H7 (cell line): ENCODE results near the gene DAPK2. TPM values are rescaled to one million over a fixed set of nuclear protein-coding genes. Genes with fewer than 3 reads are reported as not detected.
"Not testable (repeated sequence)": the region's sequence is repeated elsewhere in the genome, so short reads cannot be mapped to it uniquely, and the experiment has no call there.

ENCODE experiments used
- DNase-seq: peaks from one replicate; pipeline ENCODE4 v3.0.0; 2012
- H3K27me3 ChIP-seq: 2 replicates; pipeline ENCODE4 v1.6.0; 2011; ENCODE audit warnings: mild to moderate bottlenecking, low read length; ENCODE audit not compliant: control insufficient read depth, insufficient read depth
- H3K36me3 ChIP-seq: replicated peaks from 2 replicates; pipeline ENCODE4 v1.5.1; 2011; ENCODE audit warnings: low read length; ENCODE audit not compliant: control insufficient read depth, insufficient read depth
- H3K4me3 ChIP-seq: 2 replicates; pipeline ENCODE4 v1.5.1; 2011; ENCODE audit warnings: low read depth, mild to moderate bottlenecking, control low read depth, low read length, moderate library complexity; ENCODE audit not compliant: insufficient read depth
- total RNA-seq: library from RNA; depleted of rRNA; stranded (reverse); fragments of >200 nt; shearing (Covaris generic); gene quantifications from 2 replicates; pipeline ENCODE4 v1.2.3, GENCODE V29; 2014

Gene DAPK2
- total RNA-seq, 1 experiment from 2014 or later = 1.9 TPM

DNA sequence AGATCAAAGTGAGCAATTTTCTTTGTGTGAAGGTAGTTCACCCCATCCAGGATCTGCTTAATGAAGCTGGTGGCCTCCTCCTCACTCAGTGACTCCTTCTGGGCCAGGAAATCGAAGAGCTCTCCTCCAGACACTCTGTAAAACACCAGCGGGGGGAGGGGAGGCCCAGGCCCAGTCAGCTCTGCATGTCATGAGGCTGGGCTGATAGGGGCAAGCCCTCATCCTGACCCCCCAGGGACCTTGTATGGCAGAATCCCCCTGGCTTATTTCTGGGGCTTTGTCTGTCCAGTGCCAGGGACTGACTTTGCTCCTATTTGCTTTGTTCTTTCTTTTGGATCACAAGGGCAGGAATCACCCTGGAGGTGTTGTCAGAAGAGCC is 74.9 kb downstream of the DAPK2 start:
- no peaks in the 10 kb centered on the region for H3K36me3 ChIP-seq
- H3K27me3 ChIP-seq = no peaks in the 10 kb centered on the region
- no peak for DNase-seq
- no peak overlapping the region for H3K4me3 ChIP-seq

- Histone ChIP-seq H3K27me3 (no peaks in the 10 kb centered on the region), H3K36me3 (no peaks in the 10 kb centered on the region), H3K4me3 (no peak overlapping the region)
- no peak for DNase-seq
Measured at GRCh38 chr15:63970621-63971426, 75.5 kb downstream of the DAPK2 start.

DNA sequence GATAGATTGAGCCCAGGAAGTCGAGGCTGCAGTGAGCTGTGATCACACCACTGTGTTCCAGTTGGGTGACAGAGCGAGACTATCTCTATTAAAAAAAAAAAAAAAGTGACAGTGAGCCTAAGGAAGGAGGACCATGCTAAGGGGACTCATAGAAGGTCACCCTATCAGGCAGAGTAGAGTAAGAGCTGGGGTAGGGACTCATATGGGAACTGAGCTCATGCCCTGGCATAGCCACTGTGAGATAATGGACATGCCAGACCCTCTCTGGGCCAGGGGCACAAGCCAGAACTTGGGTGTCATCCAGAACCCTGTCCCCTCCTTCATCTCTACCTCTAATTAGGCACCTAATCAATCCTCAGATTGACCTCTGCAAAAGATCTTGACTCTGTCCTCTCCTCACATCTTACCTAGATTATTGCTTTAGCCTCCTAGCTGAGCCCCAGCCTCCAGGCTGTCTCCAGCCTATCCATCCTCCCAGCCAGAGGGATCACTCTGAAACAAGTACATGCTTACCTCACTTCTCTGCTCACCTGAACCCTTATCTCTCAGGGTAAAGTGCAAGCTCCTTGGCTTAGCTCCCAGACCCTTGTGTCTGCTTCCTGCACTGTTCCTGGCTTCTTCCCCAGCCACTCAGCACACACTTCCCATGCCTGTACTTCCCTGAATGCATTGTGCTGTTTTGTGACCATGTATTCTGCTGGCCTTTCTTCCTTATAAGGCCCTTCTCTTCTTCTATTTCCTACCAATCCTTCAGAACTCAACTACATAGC is 76.4 kb downstream of the DAPK2 start:
- DNase-seq = no peak

DNA sequence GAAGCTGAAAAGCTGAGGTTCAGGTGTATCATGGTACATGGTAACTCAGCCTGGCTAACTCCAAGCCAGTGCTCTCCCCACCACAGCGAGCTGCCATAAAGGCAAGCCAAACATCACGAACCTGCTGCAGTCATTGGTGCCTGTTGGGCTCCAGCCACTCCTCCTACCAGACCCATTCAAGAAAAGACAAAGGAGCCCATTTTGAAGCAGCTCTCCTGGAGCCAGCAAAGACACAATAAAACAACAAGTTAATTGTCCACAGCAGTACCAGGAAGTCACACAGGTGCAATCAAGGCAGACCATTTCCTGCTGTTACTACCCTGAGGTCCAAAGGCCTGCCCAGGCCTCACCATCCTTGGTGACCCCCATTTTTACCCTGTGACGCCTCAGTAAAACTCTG is 77.6 kb downstream of the DAPK2 start:
- Histone ChIP-seq H3K27me3 (no peaks in the 10 kb centered on the region), H3K36me3 (no peaks in the 10 kb centered on the region)
- no peak for DNase-seq

More for the DNA sequence above, 76.4 kb downstream of the DAPK2 start:
- no peaks in the 10 kb centered on the region for H3K27me3 ChIP-seq
- H3K4me3 ChIP-seq = no peak overlapping the region
- H3K36me3 ChIP-seq = no peaks in the 10 kb centered on the region

GRCh38 chr15:63968122-63968524 is 78.2 kb downstream of the DAPK2 start:
- DNase-seq = no peak
- Histone ChIP-seq H3K27me3 (no peaks in the 10 kb centered on the region), H3K4me3 (no peak overlapping the region), H3K36me3 (no peaks in the 10 kb centered on the region)

More for the DNA sequence above, 77.6 kb downstream of the DAPK2 start:
- H3K4me3 ChIP-seq = no peak overlapping the region

DNA sequence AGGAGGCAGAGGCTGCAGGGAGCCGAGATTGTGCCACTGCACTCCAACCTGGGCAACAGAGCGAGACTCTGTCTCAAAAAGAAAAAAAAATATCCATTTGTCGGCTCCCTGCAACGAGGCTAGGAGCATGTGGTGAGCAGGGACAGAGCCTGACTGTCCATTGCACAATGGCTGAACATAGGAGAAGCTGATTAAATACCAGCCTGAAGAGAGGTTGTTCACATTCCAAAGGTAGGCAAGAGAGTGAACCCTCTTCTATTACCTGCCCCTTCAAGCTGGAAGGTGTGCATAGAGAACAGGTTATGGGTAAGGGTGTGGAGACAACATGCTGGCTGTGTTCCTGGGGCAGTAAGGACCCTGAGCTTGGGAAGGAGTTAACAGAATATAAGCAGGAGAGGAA is 78.7 kb downstream of the DAPK2 start:
- no peaks in the 10 kb centered on the region for H3K36me3 ChIP-seq
- no peak overlapping the region for H3K4me3 ChIP-seq
- H3K27me3 ChIP-seq = no peaks in the 10 kb centered on the region
- DNase-seq = no peak

DNA sequence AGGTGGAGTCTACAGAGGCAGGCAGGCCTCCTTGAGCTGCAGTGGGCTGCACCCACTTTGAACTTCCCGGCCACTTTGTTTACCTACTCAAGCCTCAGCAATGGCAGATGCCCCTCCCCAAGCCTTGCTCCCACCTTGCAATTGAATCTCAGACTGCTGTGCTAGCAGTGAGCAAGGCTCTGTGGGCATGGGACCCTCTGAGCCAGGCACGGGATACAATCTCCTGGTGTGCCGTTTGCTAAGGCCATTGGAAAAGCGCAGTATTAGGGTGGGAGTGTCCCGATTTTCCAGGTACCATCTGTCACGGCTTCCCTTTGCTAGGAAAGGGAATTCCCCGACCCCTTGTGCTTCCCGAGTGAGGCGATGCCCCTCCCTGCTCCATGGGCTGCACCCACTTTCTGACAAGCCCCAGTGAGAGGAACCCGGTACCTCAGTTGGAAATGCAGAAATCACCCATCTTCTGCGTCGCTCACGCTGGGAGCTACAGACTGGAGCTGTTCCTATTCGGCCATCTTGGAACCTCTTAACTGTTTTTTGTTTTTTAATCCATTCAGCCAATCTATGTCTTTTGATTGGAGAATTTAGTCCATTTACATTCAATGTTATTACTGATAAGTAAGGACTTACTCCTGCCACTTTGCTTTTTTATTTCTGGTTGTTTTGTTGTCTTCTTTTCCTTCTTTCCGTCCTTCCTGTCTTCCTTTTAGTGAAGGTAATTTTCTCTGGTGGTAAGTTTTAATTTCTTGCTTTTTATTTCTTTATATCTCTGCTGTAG is 83.2 kb downstream of the DAPK2 start:
- H3K27me3 ChIP-seq, H3K4me3 ChIP-seq, H3K36me3 ChIP-seq, DNase-seq: not testable (repeated sequence)

- Histone ChIP-seq H3K27me3 (no peaks in the 10 kb centered on the region), H3K4me3 (no peak overlapping the region), H3K36me3 (no peaks in the 10 kb centered on the region)
- DNase-seq = no peak
Measured at GRCh38 chr15:63953524-63953923, 92.8 kb downstream of the DAPK2 start.

DNA sequence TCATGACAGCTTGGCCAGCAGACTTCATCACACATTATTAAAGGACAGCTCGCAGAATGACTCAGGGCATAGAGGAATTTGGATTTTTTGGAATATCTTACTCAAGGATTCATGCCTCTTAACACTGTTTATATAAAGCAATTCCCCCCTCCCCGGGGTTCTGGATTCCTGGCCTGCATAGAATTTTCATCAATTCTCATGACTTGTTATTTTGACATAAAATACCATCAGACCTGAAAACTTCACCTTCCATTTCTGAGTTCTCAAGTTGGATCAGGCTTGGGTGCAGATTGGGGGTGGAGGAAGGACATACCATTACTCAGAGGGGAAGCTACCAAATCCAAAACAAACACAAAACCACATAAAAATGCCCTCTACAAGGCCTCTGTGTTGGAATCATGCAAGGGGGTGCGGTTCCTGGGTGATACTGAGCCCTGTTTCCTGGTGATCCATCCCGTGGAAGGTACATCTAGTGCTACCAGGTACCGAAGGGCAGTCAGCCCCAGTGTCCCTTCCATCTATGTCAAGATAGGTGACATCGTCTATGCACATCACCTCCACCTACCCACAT is 95.3 kb downstream of the DAPK2 start:
- Histone ChIP-seq H3K36me3 (no peaks in the 10 kb centered on the region), H3K27me3 (no peaks in the 10 kb centered on the region), H3K4me3 (no peak overlapping the region)
- DNase-seq = no peak

- no peak overlapping the region for H3K4me3 ChIP-seq
- no peaks in the 10 kb centered on the region for H3K27me3 ChIP-seq
- no peak for DNase-seq
- H3K36me3 ChIP-seq = no peaks in the 10 kb centered on the region
Measured at GRCh38 chr15:63948971-63949370, 97.3 kb downstream of the DAPK2 start.

DNA sequence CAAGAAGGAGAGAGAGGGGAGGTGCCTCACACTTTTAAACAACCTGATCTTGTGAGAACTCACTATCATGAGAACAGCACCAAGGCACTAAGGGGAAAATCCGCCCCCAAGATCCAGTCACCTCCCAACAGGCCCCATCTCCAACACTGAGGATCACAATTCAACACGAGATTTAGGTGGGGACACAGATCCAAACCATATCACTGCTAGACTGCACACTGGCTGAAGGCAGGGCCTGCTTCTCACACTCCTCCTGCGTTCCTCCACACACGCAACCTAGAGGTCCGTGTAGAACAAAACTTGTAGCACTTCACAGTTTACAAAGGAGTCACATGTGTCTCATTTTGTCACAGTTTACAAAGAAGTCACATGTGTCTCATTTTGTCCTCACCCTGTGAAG is 97.8 kb downstream of the DAPK2 start:
- DNase-seq = no peak
- Histone ChIP-seq H3K36me3 (no peaks in the 10 kb centered on the region), H3K27me3 (no peaks in the 10 kb centered on the region), H3K4me3 (no peak overlapping the region)

GRCh38 chr15:63947228-63947627 is 99.1 kb downstream of the DAPK2 start:
- no peak for DNase-seq
- H3K4me3 ChIP-seq = no peak overlapping the region
- H3K27me3 ChIP-seq = no peaks in the 10 kb centered on the region
- no peaks in the 10 kb centered on the region for H3K36me3 ChIP-seq

GRCh38 chr15:63946524-63947065 is 99.7 kb downstream of the DAPK2 start:
- Histone ChIP-seq H3K36me3 (no peaks in the 10 kb centered on the region), H3K27me3 (no peaks in the 10 kb centered on the region), H3K4me3 (no peak overlapping the region)
- peak; percentile 6 for DNase-seq

GRCh38 chr15:63945838-63946298 is 100.4 kb downstream of the DAPK2 start:
- H3K27me3 ChIP-seq = no peaks in the 10 kb centered on the region
- DNase-seq = peak; percentile 60
- H3K36me3 ChIP-seq = no peaks in the 10 kb centered on the region
- no peak overlapping the region for H3K4me3 ChIP-seq
